OCI-LY3 (cell line): ENCODE data around the gene NDUFB7.
A peak's percentile ranks its signal among the peaks of the same experiment; 100 is the strongest.
"Not testable (repeated sequence)": the region's sequence is repeated elsewhere in the genome, so short reads cannot be mapped to it uniquely, and the experiment has no call there.

ENCODE experiments used
- H2AFZ ChIP-seq: fragments of 200-600, 300-600 bp; shearing (Covaris generic); 2 replicates; pipeline ENCODE4 v1.6.0; 2014; ENCODE audit warnings: antibody characterized with exemption, low read depth, low read length
- H3K27ac ChIP-seq: fragments of 200-600, 300-600 bp; sonication (generic); 2 replicates; pipeline ENCODE4 v1.5.1; 2014; ENCODE audit warnings: mild to moderate bottlenecking, low read length, moderate library complexity, mixed read lengths
- H3K27me3 ChIP-seq: fragments of 200-600, 300-600 bp; sonication (generic); 2 replicates; pipeline ENCODE4 v1.6.1; 2014; ENCODE audit warnings: low read depth, low read length, mixed read lengths
- H3K36me3 ChIP-seq: fragments of 200-600, 300-600 bp; sonication (generic); replicated peaks from 2 replicates; pipeline ENCODE3; 2014; ENCODE audit warnings: low read depth, low read length, mixed read lengths
- H3K4me1 ChIP-seq: fragments of 300-600, 200-600 bp; sonication (generic); 2 replicates; pipeline ENCODE4 v1.6.1; 2014; ENCODE audit warnings: low read length, mixed read lengths
- H3K4me2 ChIP-seq: fragments of 200-600, 300-600 bp; sonication (generic); 2 replicates; pipeline ENCODE4 v1.6.1; 2014; ENCODE audit warnings: low read length, mixed read lengths
- H3K4me3 ChIP-seq: fragments of 300-600, 200-600 bp; sonication (generic); 2 replicates; pipeline ENCODE4 v1.5.1; 2014; ENCODE audit warnings: antibody characterized with exemption, mild to moderate bottlenecking, low read length, moderate library complexity
- H3K79me2 ChIP-seq: fragments of 300-600, 200-600 bp; shearing (Covaris generic); 2 replicates; pipeline ENCODE4 v1.6.1; 2014; ENCODE audit warnings: mild to moderate bottlenecking, low read length, mixed read lengths
- H3K9ac ChIP-seq: fragments of 300-600, 200-600 bp; shearing (Covaris generic); 2 replicates; pipeline ENCODE4 v1.6.0; 2014; ENCODE audit warnings: mild to moderate bottlenecking, low read length, moderate library complexity
- H3K9me3 ChIP-seq: fragments of 200-600, 300-600 bp; shearing (Covaris generic); 2 replicates; pipeline ENCODE4 v1.6.1; 2014; ENCODE audit warnings: low read length, mixed read lengths; ENCODE audit not compliant: insufficient read depth
- H4K20me1 ChIP-seq: fragments of 200-600, 300-600 bp; sonication (generic); 2 replicates; pipeline ENCODE4 v1.6.1; 2016; ENCODE audit warnings: low read length, mixed read lengths; ENCODE audit not compliant: insufficient read depth
- EZH2phosphoT487 ChIP-seq: fragments of 200-600 bp; shearing (Covaris generic); IDR thresholded peaks from 2 replicates; pipeline ENCODE4 v1.6.1; 2018; ENCODE audit warnings: antibody characterized with exemption, mixed run types, low read depth
- TF ChIP-seq, protein P1 (sequence below): fragments of 200-600, 300-600 bp; sonication (generic); IDR thresholded peaks from 2 replicates; pipeline ENCODE4 v1.5.1; 2014; ENCODE audit warnings: antibody characterized with exemption, low read length, low read depth

Gene NDUFB7

DNA sequence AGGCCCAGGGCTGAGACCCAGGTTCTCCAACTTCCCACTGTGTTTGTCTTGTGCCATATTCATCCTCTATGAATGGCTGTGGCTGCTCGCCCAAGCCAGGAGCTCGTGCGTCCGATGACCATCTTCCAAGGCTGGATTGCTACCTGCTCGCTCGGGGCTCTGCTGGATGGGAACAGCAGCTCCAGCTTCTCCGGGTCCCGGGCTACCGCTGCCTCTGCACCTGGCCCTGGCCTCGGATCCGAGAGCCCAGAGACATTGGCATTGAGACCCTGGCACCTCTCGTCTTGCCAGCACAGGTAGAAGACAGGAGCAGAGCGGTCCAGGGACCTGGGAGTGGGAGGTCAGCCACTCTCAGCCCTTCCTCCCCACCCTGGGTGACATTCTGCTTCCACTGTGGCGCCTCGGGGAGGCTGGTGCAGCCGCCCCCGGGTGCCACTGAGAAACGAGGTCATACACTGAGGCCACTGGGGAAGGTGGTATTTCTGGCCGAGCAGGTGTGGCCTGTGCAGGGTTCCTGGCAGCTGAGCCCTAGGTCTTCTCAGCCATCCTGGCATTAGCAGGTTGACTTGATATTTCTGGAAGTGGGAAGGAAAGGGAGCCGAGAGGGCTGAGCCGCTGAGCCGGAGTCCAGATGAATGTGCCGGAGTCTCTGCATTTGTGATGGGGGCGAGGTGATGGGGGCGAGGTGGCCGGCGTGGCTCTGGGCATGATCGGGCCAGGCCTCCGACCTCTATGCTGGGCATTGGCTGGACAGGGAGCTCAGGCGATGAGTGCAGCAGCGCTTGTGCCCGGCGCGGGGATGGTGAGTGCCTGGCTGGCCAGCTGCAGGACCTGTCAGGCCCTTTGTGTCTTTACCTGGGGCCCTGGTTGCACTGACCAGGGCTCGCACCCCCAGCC lies 18.6 kb downstream of the NDUFB7 start:
- TF ChIP-seq, protein P1, sequence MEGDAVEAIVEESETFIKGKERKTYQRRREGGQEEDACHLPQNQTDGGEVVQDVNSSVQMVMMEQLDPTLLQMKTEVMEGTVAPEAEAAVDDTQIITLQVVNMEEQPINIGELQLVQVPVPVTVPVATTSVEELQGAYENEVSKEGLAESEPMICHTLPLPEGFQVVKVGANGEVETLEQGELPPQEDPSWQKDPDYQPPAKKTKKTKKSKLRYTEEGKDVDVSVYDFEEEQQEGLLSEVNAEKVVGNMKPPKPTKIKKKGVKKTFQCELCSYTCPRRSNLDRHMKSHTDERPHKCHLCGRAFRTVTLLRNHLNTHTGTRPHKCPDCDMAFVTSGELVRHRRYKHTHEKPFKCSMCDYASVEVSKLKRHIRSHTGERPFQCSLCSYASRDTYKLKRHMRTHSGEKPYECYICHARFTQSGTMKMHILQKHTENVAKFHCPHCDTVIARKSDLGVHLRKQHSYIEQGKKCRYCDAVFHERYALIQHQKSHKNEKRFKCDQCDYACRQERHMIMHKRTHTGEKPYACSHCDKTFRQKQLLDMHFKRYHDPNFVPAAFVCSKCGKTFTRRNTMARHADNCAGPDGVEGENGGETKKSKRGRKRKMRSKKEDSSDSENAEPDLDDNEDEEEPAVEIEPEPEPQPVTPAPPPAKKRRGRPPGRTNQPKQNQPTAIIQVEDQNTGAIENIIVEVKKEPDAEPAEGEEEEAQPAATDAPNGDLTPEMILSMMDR: no peak
- no peak for TF ChIP-seq EZH2phosphoT487
- Histone ChIP-seq H2AFZ (no peak overlapping the region), H3K4me3 (no peak overlapping the region), H3K9ac (no peak overlapping the region), H3K9me3 (no peaks in the 10 kb centered on the region), H3K36me3 (peaks cover 8% of the 10 kb centered on the region), H3K79me2 (peaks cover 53% of the 10 kb centered on the region), H3K27me3 (no peaks in the 10 kb centered on the region), H3K27ac (no peak overlapping the region), H3K4me1 (peaks cover 3% of the 10 kb centered on the region; the same call in 1 of the 2 replicates), H3K4me2 (no peak overlapping the region), H4K20me1 (peaks cover 58% of the 10 kb centered on the region)

DNA sequence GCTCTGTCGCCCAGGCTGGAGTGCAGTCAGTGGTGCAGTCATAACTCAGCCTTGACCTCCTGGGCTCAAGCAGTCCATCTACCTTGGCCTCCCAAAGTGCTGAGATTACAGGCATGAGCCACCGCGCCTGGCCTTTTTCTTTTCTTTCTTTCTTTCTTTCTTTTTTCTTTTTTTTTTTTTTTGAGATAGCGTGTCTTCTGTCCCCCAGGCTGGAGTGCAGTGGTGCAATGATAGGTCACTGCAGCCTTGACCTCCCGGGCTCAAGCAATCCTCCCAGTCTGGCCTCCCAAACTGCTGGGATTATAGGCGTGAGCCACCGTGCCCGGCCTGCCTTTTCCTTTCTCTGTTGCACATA lies 19.9 kb downstream of the NDUFB7 start:
- not testable (repeated sequence) for H3K9me3 ChIP-seq, H3K4me3 ChIP-seq, H3K27me3 ChIP-seq, H3K4me2 ChIP-seq, H3K4me1 ChIP-seq, H3K27ac ChIP-seq, H3K36me3 ChIP-seq, H2AFZ ChIP-seq, H3K9ac ChIP-seq
- peaks cover 51% of the 10 kb centered on the region for H3K79me2 ChIP-seq
- peaks cover 59% of the 10 kb centered on the region for H4K20me1 ChIP-seq

DNA sequence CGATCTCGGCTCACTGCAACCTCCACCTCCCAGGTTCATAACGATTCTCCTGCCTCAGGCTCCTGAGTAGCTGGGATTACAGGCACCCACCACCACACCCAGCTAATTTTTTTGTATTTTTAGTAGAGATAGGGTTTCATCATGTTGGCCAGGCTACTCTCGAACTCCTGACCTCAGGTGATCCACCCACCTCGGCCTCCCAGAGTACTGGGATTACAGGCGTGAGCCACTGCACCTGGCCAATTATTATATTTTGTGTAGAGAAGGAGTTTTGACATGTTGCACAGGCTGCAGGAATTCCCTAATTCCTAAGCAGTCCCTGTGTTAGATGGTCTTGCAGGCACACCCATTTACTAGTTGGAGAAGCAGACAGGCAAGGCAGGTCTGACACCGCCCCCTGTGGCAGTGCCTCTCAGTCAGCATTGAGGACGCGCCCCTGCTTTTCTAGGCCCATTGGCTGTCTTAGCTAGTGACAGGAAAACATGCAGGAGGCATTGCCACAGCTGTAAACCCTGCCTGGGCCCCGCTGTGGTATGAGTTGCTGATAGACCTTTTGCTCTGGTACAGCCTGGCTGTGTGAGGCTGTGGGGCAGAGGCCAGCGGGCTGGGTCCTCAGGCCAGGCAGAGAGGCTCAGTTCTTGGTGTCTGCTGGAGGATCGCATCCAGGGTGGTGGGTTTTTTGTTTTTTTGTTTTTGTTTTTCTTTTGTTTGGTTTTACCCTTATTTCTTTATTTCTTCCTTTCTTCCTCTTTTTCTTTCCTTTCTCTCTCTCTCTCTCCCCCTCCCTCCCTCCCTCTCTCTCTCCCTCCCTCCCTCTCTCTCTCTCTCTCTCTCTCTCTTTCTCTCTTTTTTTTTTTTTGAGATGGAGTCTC lies 20.5 kb downstream of the NDUFB7 start:
- not testable (repeated sequence) for H3K4me2 ChIP-seq, H3K4me3 ChIP-seq, H3K9me3 ChIP-seq, H3K27me3 ChIP-seq, H3K27ac ChIP-seq, H3K36me3 ChIP-seq, H3K9ac ChIP-seq, H3K4me1 ChIP-seq, H2AFZ ChIP-seq
- peaks cover 56% of the 10 kb centered on the region for H4K20me1 ChIP-seq
- TF ChIP-seq, protein P1: peak; percentile 17; the same call in 1 of the 2 replicates
- peaks cover 52% of the 10 kb centered on the region for H3K79me2 ChIP-seq

DNA sequence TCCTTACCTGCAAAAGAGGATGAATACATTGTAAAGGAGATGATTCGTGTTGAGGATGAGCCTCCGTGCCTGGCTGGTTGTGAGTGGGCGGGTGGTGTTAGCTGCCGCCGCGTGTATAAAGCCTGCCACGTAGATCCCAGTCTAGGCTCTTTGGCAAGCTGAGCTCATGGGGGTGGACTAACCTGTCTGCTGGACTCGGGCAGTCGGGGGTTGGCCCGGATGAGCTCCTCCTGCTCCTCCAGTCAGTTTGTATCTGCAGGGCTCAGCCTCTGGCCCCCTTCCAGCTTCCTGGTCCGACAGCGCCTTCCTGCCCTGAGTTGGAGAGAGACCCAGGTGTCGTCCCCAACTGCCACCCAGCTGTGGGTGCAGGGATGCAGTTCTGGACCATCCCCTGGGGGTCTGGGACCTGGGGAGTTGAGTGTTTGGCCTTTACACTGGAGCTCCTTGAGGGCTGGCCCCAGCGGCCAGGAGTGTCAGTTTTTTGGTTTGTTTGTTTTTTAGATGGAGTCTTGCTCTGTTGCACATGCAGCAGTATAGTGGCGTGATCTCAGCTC lies 21.6 kb downstream of the NDUFB7 start:
- Histone ChIP-seq H3K9me3 (no peaks in the 10 kb centered on the region), H3K4me3 (no peak overlapping the region), H2AFZ (no peak overlapping the region), H3K79me2 (peaks cover 54% of the 10 kb centered on the region), H3K4me2 (no peak overlapping the region), H3K27me3 (no peaks in the 10 kb centered on the region), H4K20me1 (peaks cover 54% of the 10 kb centered on the region), H3K4me1 (no peaks in the 10 kb centered on the region), H3K36me3 (peaks cover 15% of the 10 kb centered on the region), H3K27ac (no peak overlapping the region), H3K9ac (no peak overlapping the region)
- no peak for TF ChIP-seq EZH2phosphoT487
- TF ChIP-seq, protein P1: no peak
